HEK293T (cell line): ENCODE data around the gene AMIGO1.

Experiments
- L3MBTL2 ChIP-seq: fragments of 450-650 bp; conservative IDR thresholded peaks from 2 replicates; pipeline ENCODE4 v1.6.1; 2016; ENCODE audit warnings: mild to moderate bottlenecking
- SP1 ChIP-seq: fragments of 450-650 bp; IDR thresholded peaks from 2 replicates; pipeline ENCODE4 v1.6.1; 2017
- SUZ12 ChIP-seq: fragments of 450-650 bp; IDR thresholded peaks from 2 replicates; pipeline ENCODE4 v1.6.1; 2016; ENCODE audit warnings: mild to moderate bottlenecking

- TF ChIP-seq SP1 (no peak), L3MBTL2 (no peak), SUZ12 (no peak)
Measured at GRCh38 chr1:109482242-109482641, 27.3 kb downstream of the AMIGO1 start.
